HG03095 (cell line): Measurements from ENCODE around the gene ST7.
"Not testable (repeated sequence)": the region's sequence is repeated elsewhere in the genome, so short reads cannot be mapped to it uniquely, and the experiment has no call there.

Experiments
- ATAC-seq: cut with Tn5 transposase; IDR thresholded peaks from one replicate; pipeline ENCODE4 v1.9.1; 2021; ENCODE audit warnings: moderate library complexity; ENCODE audit not compliant: unreplicated experiment

Gene ST7

DNA sequence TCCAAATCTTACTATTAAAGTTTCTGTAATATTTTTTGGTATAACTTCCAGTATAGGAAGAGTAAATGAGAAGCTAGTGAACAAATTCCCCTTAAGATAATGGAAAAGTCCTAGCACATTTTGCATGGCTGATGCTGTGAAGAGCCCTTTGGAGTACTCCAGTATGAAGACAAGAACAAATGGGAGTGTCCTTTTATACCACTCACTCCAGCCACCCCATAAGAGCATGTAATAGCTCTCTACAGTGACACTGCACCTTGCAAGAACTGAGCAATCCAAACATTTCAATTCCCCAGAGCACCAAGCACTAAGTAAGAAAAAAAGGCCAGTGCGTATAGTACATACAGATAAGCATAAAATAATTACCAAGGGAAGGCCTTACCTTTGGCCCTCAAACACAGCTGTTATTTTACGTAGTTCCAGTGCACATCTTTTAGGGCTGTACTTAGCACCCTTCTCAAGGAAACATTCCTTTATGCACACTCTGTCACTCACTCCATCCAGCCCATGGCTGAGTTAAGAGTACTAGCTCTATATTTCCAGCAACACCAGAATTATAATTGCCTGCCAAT lies 135.4 kb downstream of the ST7 start:
- ATAC-seq, result no peak

DNA sequence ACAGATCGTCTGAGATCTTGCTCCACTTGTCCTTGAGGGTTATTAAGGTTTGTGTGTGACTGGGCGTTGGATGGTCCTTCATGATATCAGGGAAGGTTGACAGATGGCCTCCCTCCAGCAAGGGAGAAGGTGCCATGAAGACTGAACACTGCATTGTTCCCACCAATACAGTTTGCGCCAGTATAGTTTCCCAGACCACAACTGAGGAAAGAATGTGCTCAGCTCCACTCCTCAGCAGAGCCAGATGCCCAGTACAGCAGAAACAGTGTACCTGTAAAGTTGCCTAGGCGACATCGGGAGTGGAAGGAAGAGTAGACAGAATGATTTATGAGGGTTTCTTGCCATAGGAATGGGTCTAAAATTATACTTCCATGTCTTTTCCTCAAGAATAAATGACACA lies 137.5 kb downstream of the ST7 start:
- no peak for ATAC-seq

DNA sequence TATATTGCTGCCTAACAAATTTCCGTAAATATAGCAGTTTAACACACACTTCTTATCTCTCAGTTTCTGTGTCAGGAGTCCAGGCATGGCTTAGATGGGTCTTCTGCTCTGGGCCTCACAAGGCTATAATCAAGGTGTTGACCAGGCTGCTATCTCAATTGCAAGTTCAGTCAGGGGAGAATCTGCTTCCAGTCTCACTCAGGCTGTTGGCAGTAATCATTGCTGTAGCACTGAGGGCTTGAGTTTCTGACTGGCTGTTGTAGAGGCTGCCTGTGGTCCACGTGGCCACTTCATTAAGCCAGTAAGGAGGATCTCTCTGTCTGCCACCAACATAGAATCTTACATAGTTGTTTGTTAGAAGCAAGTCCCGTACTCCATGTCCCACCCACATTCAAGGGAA lies 138.4 kb downstream of the ST7 start:
- no peak for ATAC-seq

DNA sequence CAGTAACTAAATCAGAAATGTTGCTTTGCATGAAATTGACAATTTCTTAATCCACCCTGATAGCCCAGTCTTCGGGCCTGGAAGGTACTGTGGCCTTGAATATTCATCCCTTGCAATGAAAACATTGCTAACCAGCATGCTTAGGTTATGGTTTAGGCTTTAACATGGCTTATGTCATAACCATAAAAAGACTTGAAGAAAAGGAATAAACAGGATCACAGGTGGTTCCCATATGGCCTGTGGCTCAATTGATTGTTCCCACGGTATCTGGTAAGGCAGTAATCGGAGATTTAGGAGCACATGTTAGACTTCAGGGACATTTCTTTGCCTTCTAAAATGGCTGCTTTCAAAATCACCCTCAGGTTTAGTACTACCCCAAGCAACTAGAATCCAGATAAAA lies 139.5 kb downstream of the ST7 start:
- no peak for ATAC-seq

DNA sequence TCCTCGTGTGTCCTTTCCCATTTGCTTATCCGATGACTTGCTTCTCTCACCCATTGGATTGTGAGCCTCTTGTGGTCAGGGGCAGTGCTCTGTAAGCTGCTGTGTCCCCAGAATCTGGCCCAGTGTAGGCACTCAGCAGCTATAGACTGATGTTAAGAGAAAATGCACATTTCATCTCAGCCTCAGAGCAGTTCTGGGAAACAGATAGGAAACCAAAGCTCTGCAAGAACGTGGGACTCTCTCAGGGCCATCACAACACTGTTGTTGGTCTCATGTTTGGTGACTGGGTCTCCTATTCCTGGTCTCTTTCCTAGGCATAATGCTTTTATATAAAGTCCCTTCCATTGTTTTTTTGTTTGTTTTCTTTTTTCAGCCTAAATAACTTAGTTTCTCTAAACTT lies 141.2 kb downstream of the ST7 start:
- no peak for ATAC-seq

DNA sequence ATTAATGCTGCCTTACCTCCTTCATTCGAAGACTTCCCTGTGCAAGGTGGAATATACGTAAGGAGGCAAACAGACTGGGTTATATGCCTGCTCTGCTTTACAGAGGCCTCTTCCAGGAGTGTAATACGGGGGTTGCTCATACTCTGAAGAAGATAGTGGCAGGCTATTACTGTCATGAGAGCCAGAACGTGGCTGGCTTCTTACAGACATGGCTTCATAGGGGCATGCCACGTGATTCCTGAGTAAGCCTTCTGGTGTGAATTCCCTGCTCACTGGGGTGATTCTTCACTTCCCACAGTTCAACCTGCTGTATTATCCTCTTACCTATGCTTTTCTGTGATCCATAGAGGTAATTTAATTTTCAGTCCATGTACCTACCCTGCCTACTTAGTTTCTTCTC lies 141.8 kb downstream of the ST7 start:
- no peak for ATAC-seq

DNA sequence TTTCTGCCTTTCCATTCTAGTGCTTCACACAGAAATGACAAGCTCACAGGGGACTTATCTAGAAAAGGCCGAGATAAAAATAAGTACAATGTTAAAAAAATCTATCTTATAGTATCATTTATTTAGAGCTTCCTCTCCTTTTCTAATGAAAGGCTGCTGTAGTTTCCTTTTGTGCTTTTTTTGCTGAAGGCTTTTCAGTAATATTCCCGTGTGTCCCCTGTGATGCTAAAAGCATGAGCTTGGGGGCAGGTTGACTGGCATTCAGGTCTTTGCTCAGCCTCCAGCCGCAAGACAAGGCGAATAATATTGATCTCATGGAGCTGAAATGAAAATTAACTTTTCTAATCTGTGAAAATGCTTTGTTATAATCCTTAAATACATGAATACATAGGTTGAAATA lies 143.0 kb downstream of the ST7 start:
- no peak for ATAC-seq

DNA sequence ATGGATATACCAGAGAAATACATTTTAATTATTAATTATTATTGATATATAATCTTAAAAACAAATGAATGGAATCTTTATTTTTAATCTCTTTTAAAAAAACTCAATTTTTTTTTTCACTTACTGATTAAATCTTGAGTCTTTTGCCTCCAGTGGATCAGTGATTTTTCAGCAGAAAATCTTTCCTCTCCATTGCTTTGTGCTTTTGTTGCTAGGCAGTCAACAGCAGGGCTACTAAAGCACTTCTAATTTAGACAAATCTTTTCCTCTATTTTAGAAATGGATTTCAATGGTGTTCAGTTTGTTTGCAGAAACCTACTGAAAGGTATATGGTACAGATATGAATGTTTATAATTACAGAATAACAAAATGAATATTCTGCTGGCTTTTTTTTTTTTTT lies 143.6 kb downstream of the ST7 start:
- no peak for ATAC-seq

DNA sequence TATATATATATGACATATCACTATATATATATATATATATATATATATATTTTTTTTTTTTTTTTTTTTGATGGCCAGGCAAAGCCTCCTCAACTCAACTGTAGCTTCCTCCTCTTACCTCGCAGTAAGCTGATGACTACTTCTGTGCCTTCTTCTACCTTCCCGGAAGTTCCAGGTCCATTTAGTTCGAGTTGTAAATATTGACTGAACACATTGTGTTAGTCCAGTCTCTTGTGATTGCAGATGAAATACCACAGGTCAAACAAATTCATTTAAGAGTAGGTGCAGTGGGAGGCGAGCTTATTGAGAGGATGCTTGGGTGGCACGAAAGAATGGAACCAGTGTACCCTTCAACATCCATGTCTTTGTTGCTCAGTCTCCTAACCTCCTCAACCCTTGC lies 144.6 kb downstream of the ST7 start:
- no peak for ATAC-seq

DNA sequence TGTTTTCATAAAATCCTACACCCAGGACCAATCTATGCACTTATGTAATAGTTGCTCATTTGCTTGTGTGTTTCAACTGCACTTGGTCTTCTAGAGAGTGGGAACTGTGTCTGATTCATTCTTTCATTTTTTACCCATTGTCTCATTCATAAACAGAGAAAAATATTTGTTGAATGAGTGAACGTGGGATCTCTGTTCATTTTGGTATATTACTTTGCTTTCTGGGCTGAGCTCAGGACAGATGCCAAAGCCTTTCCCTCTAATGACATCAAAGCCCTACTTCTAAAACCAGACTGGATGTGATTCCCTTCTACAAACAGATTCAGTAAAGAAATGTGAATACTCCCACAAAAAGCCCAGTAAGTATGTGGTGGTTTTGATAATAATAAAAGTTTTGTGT lies 145.2 kb downstream of the ST7 start:
- ATAC-seq, result no peak

DNA sequence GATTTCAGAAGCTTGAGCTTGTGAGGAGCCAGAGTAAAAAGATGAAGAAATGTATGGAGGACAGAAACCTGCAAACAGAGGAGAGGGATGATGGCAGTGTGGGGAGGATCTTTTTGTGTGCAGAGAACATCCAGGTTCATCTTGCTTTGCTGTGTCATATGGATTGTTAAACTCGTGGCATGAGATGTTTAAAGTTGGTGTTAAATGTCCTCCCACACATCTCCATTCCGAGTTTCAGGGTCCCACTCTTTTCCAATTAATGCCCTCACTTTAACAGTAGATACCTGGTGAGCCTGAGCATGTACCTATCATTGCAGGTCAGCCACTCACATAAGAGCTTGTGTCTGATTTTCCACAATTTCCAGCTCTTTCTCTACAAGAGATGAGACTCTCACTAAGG lies 147.7 kb downstream of the ST7 start:
- ATAC-seq, result no peak

DNA sequence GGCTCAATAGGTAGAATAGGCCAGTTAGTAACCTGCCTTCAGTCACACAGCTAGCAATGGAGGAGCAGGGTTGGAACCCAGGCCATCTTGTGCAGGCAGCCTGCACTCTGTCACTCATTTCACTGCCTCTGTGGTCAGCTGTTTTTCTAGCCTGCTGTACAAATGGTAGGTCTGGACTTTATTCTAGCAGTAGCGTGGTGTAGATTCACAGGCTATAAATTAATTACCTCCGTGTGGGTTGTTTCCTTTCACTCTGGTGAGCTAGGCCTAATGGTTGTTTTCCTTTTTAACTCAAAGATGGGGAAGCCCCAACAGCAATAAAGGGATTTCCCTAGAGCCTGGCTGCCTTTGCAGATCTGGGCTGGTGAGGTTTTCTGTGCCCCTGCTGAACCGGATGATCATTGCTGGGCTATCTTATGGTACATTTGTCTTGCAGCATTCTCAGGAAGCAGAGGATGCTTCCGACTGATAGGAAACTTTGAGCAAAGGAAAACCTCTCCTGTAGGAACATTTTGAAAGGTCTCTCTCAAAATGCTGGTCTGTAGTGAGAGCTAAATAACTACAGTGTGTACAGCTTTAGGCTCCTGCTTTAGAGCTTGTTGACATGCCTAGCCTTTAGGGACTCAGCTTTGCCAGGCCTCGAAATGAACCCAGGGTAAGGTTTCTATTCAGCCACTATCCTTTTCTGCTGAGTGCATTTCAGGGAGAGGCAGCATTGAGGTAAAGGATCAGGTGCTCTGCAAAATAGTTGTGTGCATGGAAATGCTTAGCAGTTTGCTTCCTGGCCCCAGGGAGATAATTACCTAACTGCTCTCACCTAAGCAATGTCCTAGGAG lies 157.4 kb downstream of the ST7 start:
- ATAC-seq, result peak; percentile 98

DNA sequence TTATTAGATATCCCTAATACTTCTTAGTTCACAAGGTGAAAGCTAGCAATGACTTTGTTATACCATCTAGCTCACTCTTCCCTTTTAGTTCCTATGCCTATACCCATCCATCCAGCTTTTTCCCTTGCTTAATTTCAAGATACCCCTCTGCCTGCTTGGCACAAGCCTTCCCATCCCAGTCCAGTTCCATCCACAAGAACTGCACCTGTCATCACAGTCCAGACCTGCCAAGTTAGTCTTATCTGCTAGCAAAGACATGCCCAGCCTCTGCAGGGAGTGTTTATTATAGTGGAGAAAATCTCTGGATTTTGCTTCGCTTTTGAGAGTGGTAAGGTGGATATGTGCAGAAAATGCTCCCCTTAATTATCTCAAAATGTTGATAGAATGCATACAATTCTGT lies 158.2 kb downstream of the ST7 start:
- no peak for ATAC-seq

DNA sequence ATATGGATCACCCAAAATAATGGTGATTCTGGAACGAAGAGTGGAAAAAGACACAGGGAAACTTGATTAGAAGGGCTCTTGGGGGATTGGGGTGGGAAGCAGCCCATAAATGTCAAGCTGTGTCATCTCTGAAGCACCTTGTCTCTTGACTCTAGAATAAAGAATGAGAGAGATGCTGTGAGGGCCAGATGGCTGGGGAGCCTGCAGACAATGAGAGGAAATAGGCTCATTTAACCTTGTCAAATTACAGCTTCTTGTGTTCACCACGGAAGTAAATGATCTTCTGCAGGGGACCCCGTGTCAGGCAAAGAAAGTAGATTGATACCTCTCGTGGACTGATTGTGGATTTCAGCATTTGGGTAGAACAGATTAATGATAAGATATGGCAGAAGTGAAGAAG lies 159.3 kb downstream of the ST7 start:
- no peak for ATAC-seq

DNA sequence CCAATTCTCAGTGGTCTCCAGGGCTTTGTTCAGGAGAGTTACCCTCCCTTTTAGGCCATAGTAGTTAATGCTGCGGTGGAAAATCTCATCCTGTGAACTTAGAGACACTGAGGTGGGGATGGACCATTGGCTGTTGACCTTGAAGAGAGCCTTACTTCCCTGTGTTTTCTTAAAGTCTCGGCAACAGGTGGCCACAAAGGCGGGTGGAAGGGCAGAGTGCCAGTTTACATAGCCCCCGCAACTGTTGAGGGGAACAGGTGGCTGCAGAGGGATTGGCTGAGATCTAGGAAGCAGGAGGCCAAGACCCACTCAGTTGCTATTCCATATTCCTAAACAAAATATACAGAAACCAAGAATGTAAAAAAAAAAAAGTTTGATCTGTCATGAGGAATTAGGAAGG lies 160.6 kb downstream of the ST7 start:
- no peak for ATAC-seq

DNA sequence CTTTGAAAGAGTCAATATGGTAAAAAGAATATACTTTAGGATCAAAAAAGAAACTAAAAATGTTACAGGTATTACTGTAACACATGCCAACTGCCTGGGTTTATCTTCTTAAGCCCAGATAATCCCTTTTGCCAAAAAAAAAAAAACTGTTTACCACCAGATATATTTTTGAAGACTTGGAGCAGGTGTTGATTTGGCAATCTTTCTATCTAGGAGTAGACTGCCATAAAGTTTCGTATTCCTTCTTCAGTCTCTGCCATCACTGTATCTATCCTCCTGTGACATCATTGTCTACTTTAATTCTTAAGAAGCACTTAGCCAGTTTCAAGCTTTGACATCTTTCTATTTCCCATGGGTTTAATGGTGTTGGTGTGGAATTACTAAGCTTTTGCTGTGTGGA lies 161.0 kb downstream of the ST7 start:
- ATAC-seq, result no peak

DNA sequence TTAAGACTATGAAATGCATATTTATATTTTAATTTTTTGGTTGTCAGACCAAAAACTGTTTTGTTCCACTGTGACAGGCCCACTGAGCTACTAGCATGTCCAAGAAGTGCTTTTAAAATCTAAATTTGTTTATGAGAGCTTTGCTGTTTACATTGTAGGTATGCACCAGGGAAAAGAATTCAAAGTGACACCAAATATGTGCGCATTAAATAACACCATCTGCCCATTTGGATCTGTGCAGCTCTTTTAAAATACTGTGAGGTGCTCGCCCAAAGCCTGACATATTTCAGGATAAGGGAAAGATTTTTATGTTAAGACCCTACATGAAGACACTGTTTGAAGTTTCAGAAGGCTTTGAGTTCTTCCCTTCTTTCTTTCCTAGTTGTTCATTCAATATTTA lies 162.9 kb downstream of the ST7 start:
- no peak for ATAC-seq

DNA sequence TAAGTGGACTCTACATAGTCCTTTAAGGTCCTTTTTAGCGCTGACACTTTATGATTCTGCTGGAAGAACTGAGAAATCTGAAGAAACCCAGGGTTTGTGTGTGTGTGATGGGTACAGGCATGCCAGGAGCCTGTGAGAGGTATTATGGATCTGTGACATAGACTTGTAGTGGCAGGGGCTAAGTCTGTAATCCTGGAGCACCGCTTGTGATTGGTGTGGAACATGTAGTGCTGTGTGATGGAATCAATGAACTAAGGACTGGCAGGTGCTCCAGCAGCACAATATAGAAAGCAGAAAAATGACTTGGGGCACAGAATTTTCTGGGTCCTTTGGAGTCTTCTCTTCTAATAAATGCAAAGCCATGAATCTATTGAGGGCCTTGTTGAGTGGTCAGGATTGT lies 163.9 kb downstream of the ST7 start:
- ATAC-seq, result no peak

DNA sequence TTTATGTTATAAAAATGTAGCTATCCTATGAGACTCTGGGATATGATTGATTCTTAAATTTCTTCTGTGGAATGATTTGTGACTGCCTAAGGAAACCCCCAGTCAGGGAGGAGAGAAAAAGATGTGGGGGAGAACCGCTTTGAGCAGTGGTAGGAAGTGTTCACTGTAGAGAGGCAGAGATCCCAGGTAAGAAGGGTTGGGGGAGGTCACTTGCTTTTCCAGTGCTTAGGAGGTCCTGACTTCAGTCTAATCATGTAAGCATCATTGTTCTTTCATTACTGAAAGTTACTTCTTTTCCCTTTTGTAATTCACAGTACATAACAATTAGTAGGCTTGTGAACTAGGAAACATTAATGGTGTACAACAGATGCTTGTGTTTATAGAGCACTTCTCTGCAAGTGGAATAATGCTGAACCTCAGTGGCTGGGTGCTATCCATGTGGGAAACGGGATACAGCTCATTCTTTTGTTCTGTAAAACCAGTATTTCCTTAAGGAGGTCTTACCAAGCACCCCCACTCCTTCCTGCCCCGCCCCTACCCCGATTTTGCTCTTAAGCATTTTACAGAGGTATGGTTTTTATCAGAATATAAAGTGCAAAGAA lies 165.4 kb downstream of the ST7 start:
- no peak for ATAC-seq

DNA sequence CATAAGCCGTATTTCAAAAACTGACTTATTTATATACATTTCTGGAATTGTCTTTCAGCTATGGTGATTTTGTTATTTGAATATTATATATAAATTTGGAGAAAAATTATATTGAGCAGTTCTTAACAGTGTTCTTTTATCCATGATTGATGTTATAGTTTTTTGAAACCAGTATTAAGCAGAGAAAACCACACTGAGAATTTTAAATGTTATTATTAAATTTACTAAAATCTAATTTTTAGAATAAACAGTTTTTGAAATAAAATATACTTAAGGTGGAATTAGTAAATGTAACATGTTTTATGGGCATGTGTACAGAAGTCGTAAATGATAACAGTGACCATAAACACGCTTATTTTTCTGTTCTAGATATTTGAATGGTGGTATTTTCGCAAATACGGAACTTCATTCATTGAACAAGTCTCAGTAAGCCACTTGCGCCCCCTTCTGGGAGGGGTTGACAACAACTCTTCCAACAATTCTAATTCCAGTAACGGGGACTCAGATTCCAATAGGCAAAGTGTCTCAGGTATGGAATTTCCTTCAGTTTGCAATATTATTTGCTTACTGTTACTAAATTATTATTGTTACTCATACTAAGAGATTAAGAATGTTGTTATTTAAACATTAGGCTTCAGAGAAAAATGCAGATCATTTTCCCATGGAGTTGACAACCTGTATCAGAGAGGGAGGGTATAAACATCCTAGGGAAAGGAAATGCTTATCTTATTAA lies 166.1 kb downstream of the ST7 start:
- ATAC-seq, result no peak

DNA sequence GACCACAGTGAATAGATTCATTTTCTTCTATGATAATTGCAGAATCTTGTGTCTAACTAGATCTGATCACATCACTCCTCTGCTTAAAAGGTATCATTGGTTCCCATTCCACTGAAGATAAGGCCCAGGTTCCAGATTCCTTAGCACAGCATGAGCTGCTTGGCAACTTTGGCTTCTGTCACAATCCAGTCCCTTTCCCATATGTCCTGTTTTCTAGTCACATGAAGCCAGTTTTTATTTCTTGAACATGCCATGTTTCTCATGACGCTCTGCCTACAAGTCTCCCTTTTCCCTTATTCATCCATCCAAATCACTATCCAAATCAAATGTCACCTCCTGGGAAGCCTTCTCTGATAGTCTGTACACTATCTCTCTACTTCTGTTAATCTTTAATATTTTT lies 167.0 kb downstream of the ST7 start:
- not testable (repeated sequence) for ATAC-seq

DNA sequence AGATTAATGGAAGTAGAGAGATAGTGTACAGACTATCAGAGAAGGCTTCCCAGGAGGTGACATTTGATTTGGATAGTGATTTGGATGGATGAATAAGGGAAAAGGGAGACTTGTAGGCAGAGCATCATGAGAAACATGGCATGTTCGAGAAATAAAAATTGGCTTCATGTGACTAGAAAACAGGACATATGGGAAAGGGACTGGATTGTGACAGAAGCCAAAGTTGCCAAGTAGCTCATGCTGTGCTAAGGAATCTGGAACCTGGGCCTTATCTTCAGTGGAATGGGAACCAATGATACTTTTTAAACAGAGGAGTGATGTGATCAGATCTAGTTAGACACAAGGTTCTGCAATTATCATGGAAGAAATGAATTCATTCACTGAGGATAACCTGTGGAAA lies 168.7 kb downstream of the ST7 start:
- not testable (repeated sequence) for ATAC-seq
